NAMALWA (cell line): ENCODE data around the gene HMX2.

ENCODE experiments used
- DNase-seq: peaks from one replicate; pipeline ENCODE4 v3.0.0-alpha.2; 2015; ENCODE audit warnings: low spot score

HMX2 gene

DNA sequence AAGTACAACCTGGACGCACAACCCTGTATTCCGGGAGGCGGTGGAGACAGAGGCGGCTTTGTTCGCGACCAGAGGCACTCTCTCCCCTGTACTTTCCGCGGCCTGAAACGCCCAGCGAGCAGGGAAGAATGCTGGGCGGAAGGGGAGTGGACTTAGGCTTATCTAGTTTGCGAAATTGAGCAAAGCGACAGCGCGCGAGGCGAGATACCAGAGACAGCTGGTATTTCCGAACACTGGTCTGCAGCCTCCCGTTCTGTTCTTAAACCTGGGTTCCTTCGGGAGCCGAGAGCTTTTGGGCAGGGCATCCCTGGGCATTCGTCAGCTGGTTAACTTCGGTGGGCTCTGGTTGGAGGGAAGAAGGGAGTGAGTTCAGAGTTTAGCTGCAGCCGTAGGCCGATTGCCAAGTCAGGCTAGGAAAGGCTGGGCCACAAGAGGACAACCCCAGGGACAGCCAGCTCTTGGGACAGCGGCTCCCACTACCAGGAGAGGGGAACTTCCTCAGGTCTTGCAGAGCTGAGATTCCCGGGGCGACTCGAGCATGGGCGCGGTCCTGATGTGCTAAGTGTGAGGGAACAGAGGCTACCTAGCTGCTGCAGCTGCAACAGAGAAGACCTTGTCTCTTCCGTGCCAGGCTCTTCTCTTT, 8.3 kb upstream of the HMX2 start:
- DNase-seq = no peak

GRCh38 chr10:123140164-123140982, 7.6 kb upstream of the HMX2 start:
- no peak for DNase-seq

DNA sequence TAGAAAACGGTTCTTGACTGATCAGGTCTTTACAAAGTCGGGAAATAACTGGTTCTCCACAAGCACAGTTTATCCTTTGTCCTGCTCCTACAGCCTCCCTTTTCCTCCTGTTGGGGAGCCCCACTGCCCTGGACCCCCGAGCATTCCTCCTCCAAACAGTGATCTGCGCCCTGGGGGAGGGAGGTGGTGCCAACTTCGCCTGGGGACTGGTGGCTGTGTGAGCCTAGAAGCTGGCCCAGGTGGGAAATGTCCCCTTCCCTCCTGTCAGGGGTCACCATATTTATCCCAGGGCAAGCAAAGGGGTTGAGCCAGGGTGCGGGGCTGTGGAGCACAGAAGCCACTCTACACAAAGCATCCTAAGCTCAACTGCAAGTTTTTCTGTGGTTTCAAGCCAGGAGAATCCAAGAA, 6.9 kb upstream of the HMX2 start:
- DNase-seq = no peak

GRCh38 chr10:123141791-123142700, 5.9 kb upstream of the HMX2 start:
- DNase-seq = no peak

- no peak for DNase-seq
Observed at GRCh38 chr10:123142701-123143161, 5.2 kb upstream of the HMX2 start.

DNA sequence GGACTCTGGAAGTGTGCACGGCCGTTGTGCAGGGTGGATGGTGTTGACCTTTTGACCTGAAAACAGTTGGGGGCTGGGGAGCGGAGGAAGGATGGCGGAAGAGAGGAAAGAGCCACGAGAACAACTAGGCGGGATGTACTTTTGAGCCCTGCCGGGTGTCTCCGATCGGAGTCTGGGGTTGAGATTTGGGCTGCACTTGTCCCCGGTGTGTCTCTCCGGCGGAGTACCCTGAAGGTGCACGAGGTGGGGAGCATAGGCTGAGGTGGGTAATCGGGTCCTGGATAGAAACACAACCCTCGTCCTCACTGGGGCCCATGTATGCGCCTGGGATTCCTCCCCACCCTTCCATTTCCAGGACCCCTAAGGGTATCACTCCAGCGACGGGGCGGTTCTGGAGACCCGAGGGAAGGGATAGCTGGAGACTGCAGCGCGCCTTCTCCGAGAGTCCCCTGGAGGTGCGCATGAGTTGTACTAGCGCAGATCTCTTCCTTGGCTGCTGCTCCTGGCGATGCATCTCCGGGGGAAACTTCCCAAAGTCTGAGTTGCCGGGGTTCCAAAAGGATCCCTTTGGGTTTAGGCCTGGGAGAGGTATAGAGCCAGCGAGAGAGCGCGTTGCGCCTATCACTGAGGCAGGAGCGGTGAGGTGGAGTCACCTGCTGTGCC, 4.6 kb upstream of the HMX2 start:
- DNase-seq = no peak

DNA sequence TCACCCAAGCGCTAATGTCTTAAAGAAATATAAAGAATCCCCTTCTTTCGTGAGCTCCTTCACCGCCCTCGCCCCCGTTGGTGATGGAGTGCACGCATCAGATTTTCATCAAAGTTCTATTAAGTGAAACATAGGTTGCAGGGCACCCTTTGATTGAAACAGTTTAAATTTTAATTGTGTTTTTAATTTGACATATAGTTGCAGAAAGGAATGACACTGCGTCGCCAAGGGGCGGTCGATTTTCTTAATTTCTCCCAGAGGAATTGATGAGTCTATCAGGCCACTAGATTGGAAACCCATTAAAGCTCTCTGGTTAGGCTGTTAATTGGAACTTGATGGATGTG, 4.1 kb upstream of the HMX2 start:
- DNase-seq = no peak

DNA sequence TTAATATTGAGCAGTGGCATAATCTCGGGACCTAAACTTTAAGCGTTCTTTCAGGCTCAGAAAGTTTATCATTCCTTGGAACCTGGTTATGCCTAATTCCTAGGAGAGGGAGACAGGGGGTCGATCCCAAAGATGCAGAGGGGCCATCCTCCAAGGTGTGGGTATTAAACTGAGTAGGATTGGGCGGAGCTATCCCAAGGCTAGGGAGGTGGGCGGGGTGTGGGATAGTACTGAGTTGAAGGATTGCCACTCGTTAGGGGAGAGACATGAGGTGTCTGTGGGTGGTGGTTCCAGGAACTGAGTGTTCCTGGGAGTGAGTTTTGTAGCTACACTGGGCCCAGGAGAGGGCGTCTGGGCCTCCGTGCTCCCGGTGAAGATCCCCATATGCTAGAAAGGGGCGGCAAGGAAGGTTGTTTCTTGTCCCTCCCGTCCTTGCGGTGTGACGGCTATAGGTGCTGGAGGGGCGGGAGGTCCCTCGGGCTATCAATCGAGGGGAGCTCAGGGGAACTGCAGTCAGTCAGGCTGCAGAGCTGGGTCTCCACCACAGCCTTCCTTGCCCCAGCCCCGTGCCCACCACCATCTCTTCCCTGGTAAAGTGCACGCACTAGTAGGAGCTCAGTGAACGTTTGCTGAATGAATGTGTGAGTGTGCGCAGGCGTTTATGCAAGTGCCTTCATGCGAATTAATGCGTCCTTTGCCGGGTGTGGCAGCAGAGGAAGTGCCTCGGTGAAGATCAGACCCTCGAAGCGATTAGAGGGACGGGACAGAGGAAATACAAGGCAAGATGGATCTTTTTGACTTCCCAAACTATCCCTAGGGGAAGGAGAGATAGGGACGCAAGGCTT, 3.0 kb upstream of the HMX2 start:
- DNase-seq = no peak

- no peak for DNase-seq
Observed at GRCh38 chr10:123145542-123146012, 2.4 kb upstream of the HMX2 start.

- no peak for DNase-seq
Observed at GRCh38 chr10:123146013-123146893, 1.7 kb upstream of the HMX2 start.

DNA sequence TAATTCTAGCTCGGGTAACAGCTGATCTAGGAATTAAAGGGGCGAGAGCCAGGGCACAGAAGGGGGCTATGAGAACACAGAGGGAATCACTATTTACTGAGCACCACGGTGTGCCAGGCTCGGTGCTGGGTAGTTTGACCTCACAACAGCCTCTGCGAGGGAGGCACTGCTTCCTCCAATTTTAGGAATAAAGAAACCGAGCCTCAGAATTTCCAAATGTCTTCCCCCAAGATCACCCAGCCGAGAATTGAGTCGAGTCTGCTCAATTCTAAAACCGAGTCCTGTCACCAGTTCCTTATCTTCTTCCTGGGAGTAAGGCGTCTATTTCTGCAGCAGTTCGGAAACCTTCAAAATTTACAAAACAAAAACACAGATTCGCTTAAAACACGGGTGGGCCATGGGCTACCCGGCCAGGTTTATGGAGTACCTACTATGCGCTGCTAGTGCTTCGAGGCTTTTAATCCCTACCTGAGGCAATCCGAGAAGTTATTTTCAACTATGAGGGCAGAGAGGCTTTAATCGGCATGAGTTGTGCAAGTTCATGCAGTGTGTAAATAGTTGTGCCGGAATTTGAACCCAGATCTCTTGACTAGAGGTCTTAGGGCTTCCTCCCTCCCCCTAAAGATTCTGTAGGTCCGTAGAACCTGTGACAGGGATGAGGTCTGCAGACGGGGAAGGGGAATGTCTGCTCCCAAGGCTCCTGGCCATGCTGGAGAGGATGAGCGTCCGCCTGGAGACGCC, 872 bp upstream of the HMX2 start:
- DNase-seq = no peak

- no peak for DNase-seq
Observed at GRCh38 chr10:123148414-123149161, 652 bp downstream of the HMX2 start.

DNA sequence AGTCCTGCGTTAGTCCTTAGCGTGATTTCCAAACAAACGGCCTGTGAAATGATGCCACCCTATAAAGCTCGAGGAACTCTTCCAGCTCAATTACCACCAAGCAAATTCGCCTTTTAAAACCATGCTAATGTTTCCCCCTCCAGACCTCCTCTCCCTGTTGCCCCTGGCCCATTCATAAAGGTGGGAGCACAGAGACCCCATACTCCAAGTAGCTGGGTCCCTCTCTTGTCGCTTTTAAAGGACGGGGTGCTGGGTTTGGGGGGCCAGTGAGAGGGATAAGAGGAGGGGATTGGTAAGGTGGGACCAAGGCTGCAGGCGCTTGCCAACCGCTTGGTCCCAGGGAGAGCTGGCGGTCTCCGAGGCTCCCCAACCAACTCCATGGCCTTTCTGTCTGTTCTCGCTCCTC, 1.2 kb downstream of the HMX2 start:
- DNase-seq = no peak

GRCh38 chr10:123149568-123150270, 1.8 kb downstream of the HMX2 start:
- no peak for DNase-seq

DNA sequence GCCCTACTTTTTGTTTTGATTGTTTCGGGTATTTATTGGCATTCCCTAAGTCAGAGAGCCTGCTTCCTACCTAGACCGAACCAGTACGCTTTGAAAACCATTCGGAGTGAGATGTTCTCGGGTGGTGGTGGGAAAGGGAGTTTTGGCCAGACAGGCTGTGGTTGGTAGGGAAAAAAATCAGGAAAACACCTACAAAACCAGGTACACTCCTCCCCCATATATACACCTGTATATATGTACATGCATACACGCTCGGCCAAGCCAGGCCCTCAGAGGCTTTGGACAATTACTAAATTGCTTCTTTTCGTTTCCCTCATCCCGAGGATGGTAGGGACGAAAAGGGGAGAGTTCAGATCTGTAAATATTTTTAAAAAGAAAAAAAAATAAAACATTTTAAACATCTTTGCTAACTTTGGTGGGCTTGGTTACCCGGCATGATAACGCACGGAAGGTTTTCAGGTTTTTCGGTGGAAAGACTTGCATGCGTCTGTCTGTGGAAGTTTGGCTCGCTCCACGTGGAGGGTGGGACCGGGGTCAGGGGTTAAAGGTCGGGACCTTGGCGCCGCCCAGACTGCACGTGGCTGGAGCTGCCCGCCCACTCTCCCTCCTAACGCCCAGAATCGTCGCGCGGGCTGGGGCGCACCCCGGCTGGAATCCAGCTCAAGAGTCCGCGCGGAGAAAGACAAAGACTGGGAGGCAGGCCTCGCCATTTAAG, 2.5 kb downstream of the HMX2 start:
- DNase-seq = no peak

- no peak for DNase-seq
Observed at GRCh38 chr10:123150986-123151736, 3.2 kb downstream of the HMX2 start.

DNA sequence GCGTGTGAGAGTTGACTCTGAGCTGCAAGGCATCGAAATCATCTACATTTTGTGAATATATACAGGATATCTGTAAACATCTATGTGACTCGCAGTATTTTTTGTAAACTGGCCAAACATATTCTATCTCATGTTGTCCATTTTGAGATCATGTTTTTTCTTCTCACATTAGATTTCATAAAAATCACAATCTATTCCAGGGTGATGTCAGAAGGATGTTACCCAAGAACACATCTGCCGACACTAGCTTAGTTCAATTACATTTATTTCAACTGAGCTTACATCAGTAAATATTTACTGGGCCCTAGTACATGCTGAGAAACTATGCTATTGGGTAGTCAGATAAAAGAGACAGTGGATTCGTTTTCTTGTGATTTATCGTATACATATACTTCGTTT, 3.8 kb downstream of the HMX2 start:
- DNase-seq = no peak
